ENCODE data around the gene HYDIN. TPM values are rescaled to one million over a fixed set of nuclear protein-coding genes. Genes with fewer than 3 reads are reported as not detected.
"Not testable (repeated sequence)": the region's sequence is repeated elsewhere in the genome, so short reads cannot be mapped to it uniquely, and the experiment has no call there.

HYDIN gene
- total RNA-seq, 1 donor from 2014 or later = 7.5 TPM

GRCh38 chr16:71192387-71192786 is 38.1 kb downstream of the HYDIN start:
- no peak overlapping the region for H3K27ac Mint-ChIP-seq (ENCODE audit: unreplicated experiment)
- no peak for DNase-seq (ENCODE audit: low read depth, low spot score)

GRCh38 chr16:71188956-71189712 is 41.4 kb downstream of the HYDIN start:
- H3K4me3 Mint-ChIP-seq = no peak overlapping the region
- H3K9me3 Mint-ChIP-seq = no peaks in the 10 kb centered on the region
- H3K27ac Mint-ChIP-seq (ENCODE audit: unreplicated experiment) = no peak overlapping the region
- no peaks in the 10 kb centered on the region for H3K27me3 Mint-ChIP-seq (ENCODE audit: low read depth)
- no peak for TF ChIP-seq CTCF (conservative IDR thresholded peaks at IDR 0.05)
- no peaks in the 10 kb centered on the region for H3K4me1 Mint-ChIP-seq
- no peak for DNase-seq (ENCODE audit: low read depth, low spot score)
- H3K36me3 Mint-ChIP-seq (ENCODE audit: low read depth) = no peaks in the 10 kb centered on the region

More at GRCh38 chr16:71192387-71192786, 38.1 kb downstream of the HYDIN start:
- Mint-ChIP-seq H3K9me3 (no peaks in the 10 kb centered on the region), H3K27me3 (ENCODE audit: low read depth) (no peaks in the 10 kb centered on the region), H3K4me1 (no peaks in the 10 kb centered on the region), H3K36me3 (ENCODE audit: low read depth) (no peaks in the 10 kb centered on the region), H3K4me3 (no peak overlapping the region)
- no peak for TF ChIP-seq CTCF (conservative IDR thresholded peaks at IDR 0.05)

- no peak for DNase-seq (ENCODE audit: low read depth, low spot score)
- Mint-ChIP-seq H3K4me3 (no peak overlapping the region), H3K27me3 (ENCODE audit: low read depth) (no peaks in the 10 kb centered on the region), H3K9me3 (peaks cover 13% of the 10 kb centered on the region), H3K27ac (ENCODE audit: unreplicated experiment) (no peak overlapping the region), H3K4me1 (no peaks in the 10 kb centered on the region), H3K36me3 (ENCODE audit: low read depth) (peaks cover 20% of the 10 kb centered on the region)
- TF ChIP-seq CTCF (conservative IDR thresholded peaks at IDR 0.05) = no peak
Measured at GRCh38 chr16:71185347-71185746, 45.2 kb downstream of the HYDIN start.

- H3K4me3 Mint-ChIP-seq = no peak overlapping the region
- peaks cover 29% of the 10 kb centered on the region for H3K36me3 Mint-ChIP-seq (ENCODE audit: low read depth)
- no peak for TF ChIP-seq CTCF (conservative IDR thresholded peaks at IDR 0.05)
- H3K27me3 Mint-ChIP-seq (ENCODE audit: low read depth) = no peaks in the 10 kb centered on the region
- no peak overlapping the region for H3K27ac Mint-ChIP-seq (ENCODE audit: unreplicated experiment)
- H3K9me3 Mint-ChIP-seq = peaks cover 18% of the 10 kb centered on the region
- DNase-seq (ENCODE audit: low read depth, low spot score) = no peak
- no peaks in the 10 kb centered on the region for H3K4me1 Mint-ChIP-seq
Measured at GRCh38 chr16:71179569-71179968, 51.0 kb downstream of the HYDIN start.

GRCh38 chr16:71172481-71173207 is 57.9 kb downstream of the HYDIN start:
- no peak for TF ChIP-seq CTCF (conservative IDR thresholded peaks at IDR 0.05)
- no peak for DNase-seq (ENCODE audit: low read depth, low spot score)
- H3K27me3 Mint-ChIP-seq (ENCODE audit: low read depth) = no peaks in the 10 kb centered on the region
- no peaks in the 10 kb centered on the region for H3K4me1 Mint-ChIP-seq
- H3K36me3 Mint-ChIP-seq (ENCODE audit: low read depth) = peaks cover 9% of the 10 kb centered on the region
- H3K4me3 Mint-ChIP-seq = no peak overlapping the region
- peaks cover 5% of the 10 kb centered on the region for H3K9me3 Mint-ChIP-seq
- no peak overlapping the region for H3K27ac Mint-ChIP-seq (ENCODE audit: unreplicated experiment)

GRCh38 chr16:71161007-71161406 is 69.5 kb downstream of the HYDIN start:
- not testable (repeated sequence) for DNase-seq (ENCODE audit: low read depth, low spot score); H3K27me3 Mint-ChIP-seq (ENCODE audit: low read depth); H3K4me1 Mint-ChIP-seq; H3K27ac Mint-ChIP-seq (ENCODE audit: unreplicated experiment); H3K4me3 Mint-ChIP-seq; H3K9me3 Mint-ChIP-seq; H3K36me3 Mint-ChIP-seq (ENCODE audit: low read depth)

DNA sequence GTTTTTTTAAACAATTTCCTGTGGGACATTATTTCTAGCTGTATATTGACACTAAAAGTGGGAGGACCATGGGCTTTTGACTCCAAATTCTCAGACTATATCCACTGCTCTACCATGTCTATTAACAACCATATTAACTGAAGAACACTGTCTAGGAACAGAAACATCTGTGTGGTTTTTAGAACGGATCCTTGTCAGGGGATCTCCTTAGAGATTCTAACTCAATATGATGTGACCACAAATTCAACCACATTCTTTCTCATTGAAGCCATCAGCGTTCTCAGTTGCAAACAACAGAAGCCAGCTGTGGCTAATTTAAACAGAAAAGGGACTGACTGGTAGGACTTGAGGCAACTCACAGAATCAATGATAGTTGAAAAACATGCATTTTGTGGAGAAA is 73.2 kb downstream of the HYDIN start:
- H3K36me3 Mint-ChIP-seq (ENCODE audit: low read depth); H3K27me3 Mint-ChIP-seq (ENCODE audit: low read depth); H3K27ac Mint-ChIP-seq (ENCODE audit: unreplicated experiment); H3K4me3 Mint-ChIP-seq; H3K9me3 Mint-ChIP-seq; DNase-seq (ENCODE audit: low read depth, low spot score); H3K4me1 Mint-ChIP-seq: not testable (repeated sequence)

- H3K4me3 Mint-ChIP-seq; H3K36me3 Mint-ChIP-seq (ENCODE audit: low read depth); H3K9me3 Mint-ChIP-seq; DNase-seq (ENCODE audit: low read depth, low spot score); H3K27me3 Mint-ChIP-seq (ENCODE audit: low read depth); H3K4me1 Mint-ChIP-seq; H3K27ac Mint-ChIP-seq (ENCODE audit: unreplicated experiment): not testable (repeated sequence)
Measured at GRCh38 chr16:71153329-71153728, 77.2 kb downstream of the HYDIN start.

Data from neural crest cell (in vitro differentiated cells).